Memory B cell (primary cell): Measurements from ENCODE around the gene DNAAF6.

Experiments used
- ATAC-seq: fragments of 150-1000 bp; cut with Tn5 transposase; 2 replicates; pipeline ENCODE4 v1.10.0; 2021; ENCODE audit warnings: low read depth, mild to moderate bottlenecking, moderate library complexity
- DNase-seq, 2 donors: peaks; one replicate each; pipeline ENCODE4 v3.0.0; 2022; ENCODE audit warnings: low spot score in 2 of 2
- H3K27ac Mint-ChIP-seq: one replicate; pipeline ENCODE4 v1.8.0; 2022; ENCODE audit warnings: mild to moderate bottlenecking, moderate library complexity, mixed read lengths
- H3K27me3 Mint-ChIP-seq: one replicate; pipeline ENCODE4 v1.8.0; 2022; ENCODE audit warnings: mixed read lengths
- H3K36me3 Mint-ChIP-seq: one replicate; pipeline ENCODE4 v1.8.0; 2022; ENCODE audit warnings: mild to moderate bottlenecking, mixed read lengths
- H3K4me1 Mint-ChIP-seq: one replicate; pipeline ENCODE4 v1.8.0; 2022; ENCODE audit warnings: mixed read lengths
- H3K4me3 Mint-ChIP-seq: one replicate; pipeline ENCODE4 v1.8.0; 2022; ENCODE audit warnings: mild to moderate bottlenecking, moderate library complexity, mixed read lengths
- H3K9me3 Mint-ChIP-seq: one replicate; pipeline ENCODE4 v1.8.0; 2022; ENCODE audit warnings: mixed read lengths

Gene DNAAF6

GRCh38 chrX:107213477-107213876 lies 7.1 kb downstream of the DNAAF6 start:
- H3K4me1 Mint-ChIP-seq = no peaks in the 10 kb centered on the region

GRCh38 chrX:107226757-107227156 lies 20.3 kb downstream of the DNAAF6 start:
- Mint-ChIP-seq H3K4me3 (no peak overlapping the region), H3K27me3 (no peaks in the 10 kb centered on the region), H3K27ac (no peak overlapping the region), H3K4me1 (peaks cover 4% of the 10 kb centered on the region), H3K36me3 (no peaks in the 10 kb centered on the region), H3K9me3 (no peaks in the 10 kb centered on the region)
- DNase-seq = no peak
- no peak for ATAC-seq

More at GRCh38 chrX:107213477-107213876, 7.1 kb downstream of the DNAAF6 start:
- ATAC-seq = no peak
- Mint-ChIP-seq H3K9me3 (no peaks in the 10 kb centered on the region), H3K27me3 (no peaks in the 10 kb centered on the region), H3K4me3 (no peak overlapping the region), H3K27ac (no peak overlapping the region), H3K36me3 (no peaks in the 10 kb centered on the region)
- no peak for DNase-seq

- H3K36me3 Mint-ChIP-seq = no peaks in the 10 kb centered on the region
- no peak overlapping the region for H3K27ac Mint-ChIP-seq
- H3K4me3 Mint-ChIP-seq = no peak overlapping the region
- ATAC-seq (no peak), DNase-seq (no peak)
- H3K4me1 Mint-ChIP-seq = peaks cover 4% of the 10 kb centered on the region
- no peaks in the 10 kb centered on the region for H3K9me3 Mint-ChIP-seq
- no peaks in the 10 kb centered on the region for H3K27me3 Mint-ChIP-seq
These were observed 21.5 kb downstream of the DNAAF6 start for GRCh38 chrX:107227780-107228485.

- Mint-ChIP-seq H3K27me3 (no peaks in the 10 kb centered on the region), H3K4me1 (peaks cover 4% of the 10 kb centered on the region), H3K36me3 (no peaks in the 10 kb centered on the region), H3K4me3 (no peak overlapping the region), H3K9me3 (no peaks in the 10 kb centered on the region), H3K27ac (no peak overlapping the region)
- no peak for ATAC-seq
- no peak for DNase-seq
These were observed 22.0 kb downstream of the DNAAF6 start for GRCh38 chrX:107228486-107228819.

- Mint-ChIP-seq H3K4me3 (no peak overlapping the region), H3K27ac (no peak overlapping the region), H3K9me3 (no peaks in the 10 kb centered on the region), H3K4me1 (no peaks in the 10 kb centered on the region), H3K36me3 (no peaks in the 10 kb centered on the region), H3K27me3 (peaks cover 5% of the 10 kb centered on the region)
- DNase-seq = no peak
- ATAC-seq = no peak
These were observed 66.1 kb downstream of the DNAAF6 start for GRCh38 chrX:107272431-107272921.

GRCh38 chrX:107273795-107274194 lies 67.4 kb downstream of the DNAAF6 start:
- Mint-ChIP-seq H3K9me3 (no peaks in the 10 kb centered on the region), H3K27ac (no peak overlapping the region), H3K27me3 (peaks cover 8% of the 10 kb centered on the region), H3K4me3 (no peak overlapping the region), H3K4me1 (no peaks in the 10 kb centered on the region), H3K36me3 (no peaks in the 10 kb centered on the region)
- ATAC-seq = no peak
- DNase-seq = no peak

- peaks cover 4% of the 10 kb centered on the region for H3K27me3 Mint-ChIP-seq
- no peaks in the 10 kb centered on the region for H3K36me3 Mint-ChIP-seq
- peaks cover 3% of the 10 kb centered on the region for H3K9me3 Mint-ChIP-seq
- no peaks in the 10 kb centered on the region for H3K4me1 Mint-ChIP-seq
- DNase-seq (no peak), ATAC-seq (no peak)
- H3K27ac Mint-ChIP-seq = no peak overlapping the region
- H3K4me3 Mint-ChIP-seq = no peak overlapping the region
These were observed 82.3 kb downstream of the DNAAF6 start for GRCh38 chrX:107288676-107289075.

GRCh38 chrX:107290019-107290418 lies 83.6 kb downstream of the DNAAF6 start:
- H3K4me3 Mint-ChIP-seq = no peak overlapping the region
- peak overlapping the region; percentile 40 for H3K27ac Mint-ChIP-seq
- peaks cover 4% of the 10 kb centered on the region for H3K27me3 Mint-ChIP-seq
- no peak for ATAC-seq
- H3K9me3 Mint-ChIP-seq = peaks cover 3% of the 10 kb centered on the region
- no peak for DNase-seq
- H3K36me3 Mint-ChIP-seq = no peaks in the 10 kb centered on the region
- no peaks in the 10 kb centered on the region for H3K4me1 Mint-ChIP-seq

- H3K4me3 Mint-ChIP-seq = no peak overlapping the region
- H3K9me3 Mint-ChIP-seq = peaks cover 5% of the 10 kb centered on the region
- no peak for DNase-seq
- ATAC-seq = no peak
- H3K36me3 Mint-ChIP-seq = no peaks in the 10 kb centered on the region
- peaks cover 5% of the 10 kb centered on the region for H3K27me3 Mint-ChIP-seq
- no peaks in the 10 kb centered on the region for H3K4me1 Mint-ChIP-seq
- H3K27ac Mint-ChIP-seq = no peak overlapping the region
These were observed 86.6 kb downstream of the DNAAF6 start for GRCh38 chrX:107293056-107293455.
